Limb (tissue), 2 donors: ENCODE data around the gene ZNF541.
A peak's percentile ranks its signal among the peaks of the same experiment; 100 is the strongest.

ENCODE experiments used
- DNase-seq, 2 donors: peaks; one replicate each; pipeline ENCODE4 v3.0.0-alpha.2; 2016; ENCODE audit errors: extremely low spot score in 2 of 2

ZNF541 gene

GRCh38 chr19:47573071-47574026 lies at the start of gene ZNF541:
TSS of gene ZNF541 (minus strand) at chr19:47573148. CDS start at chr19:47555856, 17,292 bp downstream.
- peak; percentile 27 to 83 for DNase-seq

GRCh38 chr19:47619763-47620162 lies 46.8 kb upstream of the ZNF541 start:
- DNase-seq, result no peak

GRCh38 chr19:47618771-47619170 lies 45.8 kb upstream of the ZNF541 start:
- DNase-seq, result no peak

GRCh38 chr19:47615714-47616113 lies 42.8 kb upstream of the ZNF541 start:
- no peak for DNase-seq

- no peak for DNase-seq
These were observed 42.3 kb upstream of the ZNF541 start for GRCh38 chr19:47615230-47615629.

- DNase-seq, result no peak
These were observed 41.6 kb upstream of the ZNF541 start for GRCh38 chr19:47614559-47614958.

GRCh38 chr19:47614021-47614295 lies 41.0 kb upstream of the ZNF541 start:
- DNase-seq, result no peak

GRCh38 chr19:47613165-47614020 lies 40.4 kb upstream of the ZNF541 start:
- peak in 1 of 2 donors; percentile 58 for DNase-seq

GRCh38 chr19:47610902-47611301 lies 38.0 kb upstream of the ZNF541 start:
- no peak for DNase-seq

GRCh38 chr19:47609906-47610894 lies 37.3 kb upstream of the ZNF541 start:
- peak in 1 of 2 donors; percentile 67 for DNase-seq

- peak; percentile 77 to 91 for DNase-seq
These were observed 36.3 kb upstream of the ZNF541 start, which contains the start of gene BICRA for GRCh38 chr19:47608969-47609905. TSS of gene BICRA (plus strand) at chr19:47609134. CDS start at chr19:47673575, 64,441 bp downstream.

GRCh38 chr19:47608074-47608918 lies 35.3 kb upstream of the ZNF541 start:
- peak; percentile 90 to 98 for DNase-seq

GRCh38 chr19:47607564-47608073 lies 34.7 kb upstream of the ZNF541 start:
- DNase-seq, result no peak

- no peak for DNase-seq
These were observed 31.0 kb upstream of the ZNF541 start for GRCh38 chr19:47603706-47604565.

GRCh38 chr19:47601180-47601904 lies 28.4 kb upstream of the ZNF541 start:
- no peak for DNase-seq

- peak; percentile 98 to 99 for DNase-seq
These were observed 27.6 kb upstream of the ZNF541 start for GRCh38 chr19:47600246-47601179.
